Breast epithelium (tissue), 4 donors: ENCODE measurements around the gene TAX1BP3. TPM values are rescaled to one million over a fixed set of nuclear protein-coding genes. Genes with fewer than 3 reads are reported as not detected.
"Not testable (repeated sequence)": the region's sequence is repeated elsewhere in the genome, so short reads cannot be mapped to it uniquely, and the experiment has no call there.

Source experiments
- DNase-seq, 2 donors: peaks; one replicate each; pipeline ENCODE4 v3.0.0-alpha.2; 2019; ENCODE audit warnings: low spot score in 2 of 2
- H3K27ac ChIP-seq, 2 donors: fragments of 200-600 bp; sonication (generic) in 1 of 2; one replicate each; pipeline ENCODE4 v1.5.1; 2016 to 2019; ENCODE audit warnings: mild to moderate bottlenecking in 1 of 2
- H3K27me3 ChIP-seq, 2 donors: fragments of 200-600 bp; sonication (generic) in 1 of 2; one replicate each; pipeline versions ENCODE4 v1.5.1 to v1.6.0; 2017 to 2019; ENCODE audit warnings: control low read depth in 1 of 2, mild to moderate bottlenecking in 1 of 2
- H3K36me3 ChIP-seq: fragments of 200-600 bp; one replicate; pipeline ENCODE4 v1.5.1; 2019
- H3K4me1 ChIP-seq, 2 donors: fragments of 200-600 bp; sonication (generic); one replicate each; pipeline ENCODE4 v1.5.1; 2016 to 2019; ENCODE audit warnings: control low read depth in 1 of 2
- H3K4me3 ChIP-seq, 3 donors: fragments of 200-600 bp; sonication (generic); 1 replicate in 2 of 3; 2 replicates in 1 of 3; pipeline ENCODE4 v1.5.1; 2016 to 2019; ENCODE audit warnings: mild to moderate bottlenecking in 3 of 3, moderate library complexity in 2 of 3
- H3K9me3 ChIP-seq, 2 donors: fragments of 200-600 bp; sonication (generic) in 1 of 2; one replicate each; pipeline ENCODE4 v1.5.1; 2016 to 2019; ENCODE audit warnings: control low read depth in 1 of 2
- POLR2A ChIP-seq: fragments of 450-650 bp; IDR thresholded peaks from one replicate; pipeline ENCODE4 v1.6.1; 2016; ENCODE audit warnings: antibody characterized with exemption, mild to moderate bottlenecking, moderate library complexity
- POLR2AphosphoS5 ChIP-seq, 3 donors: sonication (generic); formaldehyde crosslinking; IDR thresholded peaks; one replicate each; pipeline ENCODE4 v1.6.1; 2017; ENCODE audit warnings: antibody characterized with exemption in 3 of 3
- intact Hi-C: fragments of 100-400 bp; cut with DNase I; formaldehyde crosslinking; loops from one replicate; pipeline ENCODE4 v1.15.1; 2023; ENCODE audit warnings: low total_unique reads
- total RNA-seq, 3 donors: library from RNA; depleted of rRNA; stranded (reverse); fragments of >200 nt; gene quantifications; one replicate each; pipeline ENCODE4 v1.1.0, GENCODE V29; 2016
- TF ChIP-seq, protein P1 (sequence below), 3 donors: fragments of 450-650 bp; IDR thresholded peaks; one replicate each; pipeline ENCODE4 v1.5.1; 2016 to 2017; ENCODE audit warnings: antibody characterized with exemption in 3 of 3, mild to moderate bottlenecking in 3 of 3, moderate library complexity in 3 of 3

Gene TAX1BP3
- total RNA-seq, 3 donors from 2014 or later: 79.6 to 134 (median 107) TPM

DNA sequence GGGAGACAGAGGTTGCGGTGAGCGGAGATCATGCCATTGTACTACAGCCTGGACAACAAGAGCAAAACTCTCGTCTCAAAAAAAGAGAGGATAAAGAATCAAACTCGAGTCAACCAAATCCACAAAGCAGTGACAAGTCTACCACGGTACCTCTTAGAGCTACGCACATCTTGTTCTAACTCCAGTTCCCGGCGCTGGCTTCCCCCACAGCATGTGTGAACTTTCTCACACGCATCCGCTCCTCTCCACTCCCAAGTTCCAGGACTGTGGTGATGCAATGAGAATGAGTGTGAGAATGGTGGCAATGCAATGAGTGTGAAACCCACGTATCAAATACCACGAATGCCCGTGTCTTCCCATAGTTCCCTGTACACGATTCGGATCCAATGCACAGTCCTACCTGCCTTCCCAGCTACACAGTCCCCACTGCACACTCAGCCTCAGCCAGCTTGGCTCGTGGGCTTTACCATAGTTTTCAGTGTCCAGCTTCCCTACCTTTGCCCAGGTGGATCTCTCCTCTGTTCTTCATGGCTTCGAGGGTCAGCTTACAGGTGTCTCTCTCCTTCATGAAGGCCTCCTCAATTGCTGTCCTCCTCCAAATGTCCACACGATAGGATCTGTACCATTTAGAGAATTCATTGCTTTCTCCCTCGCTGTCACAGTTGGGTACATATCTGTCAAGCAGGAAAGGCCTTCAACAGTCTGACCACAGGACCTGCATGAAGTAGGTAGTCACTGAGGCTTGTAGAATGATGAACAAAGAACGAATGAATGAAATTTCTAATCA lies 36.7 kb upstream of the TAX1BP3 start:
- Histone ChIP-seq H3K9me3 (no peaks in the 10 kb centered on the region), H3K4me1 (no peaks in the 10 kb centered on the region), H3K27me3 (no peaks in the 10 kb centered on the region), H3K27ac (no peak overlapping the region), H3K36me3 (no peaks in the 10 kb centered on the region), H3K4me3 (no peak overlapping the region)
- TF ChIP-seq POLR2AphosphoS5 (IDR thresholded peaks at IDR 0.05): no peak
- TF ChIP-seq POLR2A: no peak
- TF ChIP-seq, protein P1, sequence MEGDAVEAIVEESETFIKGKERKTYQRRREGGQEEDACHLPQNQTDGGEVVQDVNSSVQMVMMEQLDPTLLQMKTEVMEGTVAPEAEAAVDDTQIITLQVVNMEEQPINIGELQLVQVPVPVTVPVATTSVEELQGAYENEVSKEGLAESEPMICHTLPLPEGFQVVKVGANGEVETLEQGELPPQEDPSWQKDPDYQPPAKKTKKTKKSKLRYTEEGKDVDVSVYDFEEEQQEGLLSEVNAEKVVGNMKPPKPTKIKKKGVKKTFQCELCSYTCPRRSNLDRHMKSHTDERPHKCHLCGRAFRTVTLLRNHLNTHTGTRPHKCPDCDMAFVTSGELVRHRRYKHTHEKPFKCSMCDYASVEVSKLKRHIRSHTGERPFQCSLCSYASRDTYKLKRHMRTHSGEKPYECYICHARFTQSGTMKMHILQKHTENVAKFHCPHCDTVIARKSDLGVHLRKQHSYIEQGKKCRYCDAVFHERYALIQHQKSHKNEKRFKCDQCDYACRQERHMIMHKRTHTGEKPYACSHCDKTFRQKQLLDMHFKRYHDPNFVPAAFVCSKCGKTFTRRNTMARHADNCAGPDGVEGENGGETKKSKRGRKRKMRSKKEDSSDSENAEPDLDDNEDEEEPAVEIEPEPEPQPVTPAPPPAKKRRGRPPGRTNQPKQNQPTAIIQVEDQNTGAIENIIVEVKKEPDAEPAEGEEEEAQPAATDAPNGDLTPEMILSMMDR (IDR thresholded peaks at IDR 0.05): no peak
- DNase-seq: no peak
- intact Hi-C loops: no loop called here

DNA sequence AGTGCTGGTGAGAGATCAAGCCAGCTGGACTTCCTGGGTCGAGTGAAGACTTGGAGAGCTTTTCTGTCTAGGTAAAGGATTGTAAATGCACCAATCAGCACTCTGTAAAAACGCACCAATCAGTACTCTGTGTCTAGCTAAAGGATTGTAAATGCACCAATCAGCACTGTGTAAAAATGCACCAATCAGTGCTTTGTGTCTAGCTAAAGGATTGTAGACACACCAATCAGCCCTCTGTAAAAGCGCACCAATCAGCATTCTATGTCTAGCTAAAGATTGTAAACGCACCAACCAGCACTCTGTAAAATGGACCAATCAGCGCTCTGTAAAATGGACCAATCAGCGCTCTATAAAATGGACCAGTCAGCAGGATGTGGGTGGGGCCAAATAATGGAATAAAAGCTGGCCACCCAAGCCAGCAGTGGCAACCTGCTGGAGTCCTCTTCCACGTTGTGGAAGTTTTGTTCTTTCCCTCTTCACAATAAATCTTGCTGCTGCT lies 33.7 kb upstream of the TAX1BP3 start:
- H3K4me1 ChIP-seq, intact Hi-C loops, H3K4me3 ChIP-seq, H3K27ac ChIP-seq, H3K36me3 ChIP-seq, H3K9me3 ChIP-seq, H3K27me3 ChIP-seq, DNase-seq: not testable (repeated sequence)

DNA sequence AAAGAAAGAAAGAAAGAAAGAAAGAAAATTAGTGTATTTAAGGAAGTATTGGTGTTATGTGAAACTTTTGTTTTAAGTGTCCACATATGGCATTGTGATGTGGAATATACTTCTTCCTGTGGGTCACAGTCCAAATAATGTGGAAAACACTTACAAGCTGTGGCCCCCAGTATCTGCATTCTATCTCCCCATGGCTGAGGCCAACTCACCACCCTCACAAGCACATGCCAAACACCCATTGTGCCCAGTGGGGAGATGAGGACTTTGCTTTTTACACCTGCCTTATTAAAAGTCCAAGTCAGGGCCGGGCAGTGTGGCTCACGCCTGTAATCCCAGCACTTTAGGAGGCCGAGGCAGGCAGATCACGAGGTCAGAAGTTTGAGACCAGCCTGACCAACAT lies 31.6 kb upstream of the TAX1BP3 start:
- peaks cover 5 to 26% of the 10 kb centered on the region in 2 donors for H3K27me3 ChIP-seq
- H3K4me1 ChIP-seq: peaks cover 0 to 4% of the 10 kb centered on the region in 2 donors
- no peak for DNase-seq
- TF ChIP-seq, protein P1 (IDR thresholded peaks at IDR 0.05): no peak
- H3K27ac ChIP-seq: no peak overlapping the region
- H3K9me3 ChIP-seq: peaks cover 0 to 10% of the 10 kb centered on the region in 2 donors
- intact Hi-C loops: no loop called here
- no peak overlapping the region for H3K4me3 ChIP-seq
- no peaks in the 10 kb centered on the region for H3K36me3 ChIP-seq

DNA sequence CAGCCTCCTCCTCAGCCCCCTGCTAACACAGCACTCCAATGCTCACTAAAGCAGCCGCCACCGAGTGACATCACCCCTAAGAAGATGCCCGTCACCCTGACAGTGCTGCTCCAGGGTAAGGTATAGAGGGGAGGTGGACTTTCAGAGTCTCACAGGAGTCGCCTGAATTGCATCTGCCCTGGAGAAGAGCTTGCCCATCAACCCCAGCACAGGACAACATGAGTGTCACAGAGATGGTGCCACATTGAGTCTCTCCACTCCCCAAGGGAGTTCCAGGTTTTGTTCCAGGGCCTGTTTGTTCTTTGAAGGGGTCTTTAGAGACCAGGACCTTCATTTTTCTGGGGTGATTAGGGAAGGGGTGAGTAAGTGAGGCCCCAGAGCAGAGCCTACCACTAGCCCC lies 29.8 kb upstream of the TAX1BP3 start:
- peaks cover 0 to 4% of the 10 kb centered on the region in 2 donors for H3K4me1 ChIP-seq
- DNase-seq: no peak
- H3K4me3 ChIP-seq: no peak overlapping the region
- H3K27me3 ChIP-seq: peaks cover 8 to 41% of the 10 kb centered on the region in 2 donors
- TF ChIP-seq, protein P1 (IDR thresholded peaks at IDR 0.05): no peak
- TF ChIP-seq POLR2A (no peak), POLR2AphosphoS5 (IDR thresholded peaks at IDR 0.05) (no peak)
- intact Hi-C loops: no loop called here
- no peaks in the 10 kb centered on the region for H3K36me3 ChIP-seq
- no peak overlapping the region for H3K27ac ChIP-seq
- peaks cover 0 to 10% of the 10 kb centered on the region in 2 donors for H3K9me3 ChIP-seq

DNA sequence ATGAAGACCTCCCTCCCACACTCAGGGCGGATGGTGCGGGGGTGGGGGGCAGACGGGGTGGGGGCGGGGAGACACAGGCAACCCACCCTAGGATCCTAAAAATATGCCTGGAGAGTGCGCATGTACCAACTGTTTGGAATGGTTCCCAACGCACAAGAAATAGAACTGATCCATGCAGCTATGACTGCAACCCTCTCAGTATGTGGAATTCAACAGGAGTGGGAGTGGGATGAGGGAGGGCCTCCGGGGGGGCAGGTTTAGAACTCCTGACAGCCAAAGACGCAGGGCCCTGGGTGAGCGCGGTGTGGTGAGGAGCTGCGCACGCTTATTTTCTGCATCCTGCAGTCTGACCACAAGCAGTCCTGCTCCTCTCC lies 28.7 kb upstream of the TAX1BP3 start:
- H3K27ac ChIP-seq: no peak overlapping the region
- H3K36me3 ChIP-seq: no peaks in the 10 kb centered on the region
- DNase-seq: no peak
- TF ChIP-seq POLR2AphosphoS5 (IDR thresholded peaks at IDR 0.05): no peak
- TF ChIP-seq POLR2A: no peak
- TF ChIP-seq, protein P1 (IDR thresholded peaks at IDR 0.05): no peak
- peaks cover 0 to 10% of the 10 kb centered on the region in 2 donors for H3K9me3 ChIP-seq
- H3K4me1 ChIP-seq: peaks cover 0 to 4% of the 10 kb centered on the region in 2 donors
- intact Hi-C loops: no loop called here
- H3K4me3 ChIP-seq: no peak overlapping the region
- H3K27me3 ChIP-seq: peaks cover 8 to 48% of the 10 kb centered on the region in 2 donors
